Uterus (tissue), 2 donors: ENCODE data around the gene BCOR.

Experiments
- POLR2A ChIP-seq, 2 donors: fragments of 450-650 bp; IDR thresholded peaks; one replicate each; pipeline ENCODE4 v1.6.1; 2016; ENCODE audit warnings: antibody characterized with exemption in 2 of 2, mild to moderate bottlenecking in 1 of 2, moderate library complexity in 1 of 2
- TF ChIP-seq, protein P1 (sequence below), 4 experiments: fragments of 200-600 bp in 2 of 4; fragments of 450-650 bp in 2 of 4; sonication (generic) in 2 of 4; IDR thresholded peaks; one replicate each; pipeline ENCODE4 v1.5.1; 2016 to 2019; ENCODE audit warnings: antibody characterized with exemption in 4 of 4, mild to moderate bottlenecking in 2 of 4, moderate library complexity in 1 of 4

DNA sequence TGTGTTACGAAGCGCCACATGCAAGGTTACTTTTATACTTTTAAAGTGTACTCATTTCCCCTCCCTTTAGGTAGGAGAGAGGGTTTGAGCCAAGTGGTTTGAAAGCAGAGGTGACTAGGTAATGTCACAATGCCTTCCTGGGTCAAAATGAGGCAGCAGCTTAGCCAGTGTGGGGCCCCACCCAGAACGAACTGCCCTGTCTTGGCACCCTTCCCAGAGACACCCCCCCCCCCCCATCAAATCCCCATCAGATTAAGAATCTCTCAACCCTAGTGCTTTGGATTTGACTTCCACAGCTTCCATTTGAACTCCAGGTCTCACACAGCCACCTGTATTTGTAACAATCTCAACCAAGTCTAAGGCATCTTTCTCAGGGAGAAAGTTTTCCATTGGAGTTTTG lies 31.1 kb downstream of the BCOR start:
- TF ChIP-seq, protein P1, sequence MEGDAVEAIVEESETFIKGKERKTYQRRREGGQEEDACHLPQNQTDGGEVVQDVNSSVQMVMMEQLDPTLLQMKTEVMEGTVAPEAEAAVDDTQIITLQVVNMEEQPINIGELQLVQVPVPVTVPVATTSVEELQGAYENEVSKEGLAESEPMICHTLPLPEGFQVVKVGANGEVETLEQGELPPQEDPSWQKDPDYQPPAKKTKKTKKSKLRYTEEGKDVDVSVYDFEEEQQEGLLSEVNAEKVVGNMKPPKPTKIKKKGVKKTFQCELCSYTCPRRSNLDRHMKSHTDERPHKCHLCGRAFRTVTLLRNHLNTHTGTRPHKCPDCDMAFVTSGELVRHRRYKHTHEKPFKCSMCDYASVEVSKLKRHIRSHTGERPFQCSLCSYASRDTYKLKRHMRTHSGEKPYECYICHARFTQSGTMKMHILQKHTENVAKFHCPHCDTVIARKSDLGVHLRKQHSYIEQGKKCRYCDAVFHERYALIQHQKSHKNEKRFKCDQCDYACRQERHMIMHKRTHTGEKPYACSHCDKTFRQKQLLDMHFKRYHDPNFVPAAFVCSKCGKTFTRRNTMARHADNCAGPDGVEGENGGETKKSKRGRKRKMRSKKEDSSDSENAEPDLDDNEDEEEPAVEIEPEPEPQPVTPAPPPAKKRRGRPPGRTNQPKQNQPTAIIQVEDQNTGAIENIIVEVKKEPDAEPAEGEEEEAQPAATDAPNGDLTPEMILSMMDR (IDR thresholded peaks at IDR 0.05) = no peak
- no peak for TF ChIP-seq POLR2A (IDR thresholded peaks at IDR 0.05)
